ENCODE results near the gene AP1S3. TPM values are rescaled to one million over a fixed set of nuclear protein-coding genes. Genes with fewer than 3 reads are reported as not detected.

The AP1S3 gene
- total RNA-seq, 1 donor from 2014 or later: 5.2 TPM

DNA sequence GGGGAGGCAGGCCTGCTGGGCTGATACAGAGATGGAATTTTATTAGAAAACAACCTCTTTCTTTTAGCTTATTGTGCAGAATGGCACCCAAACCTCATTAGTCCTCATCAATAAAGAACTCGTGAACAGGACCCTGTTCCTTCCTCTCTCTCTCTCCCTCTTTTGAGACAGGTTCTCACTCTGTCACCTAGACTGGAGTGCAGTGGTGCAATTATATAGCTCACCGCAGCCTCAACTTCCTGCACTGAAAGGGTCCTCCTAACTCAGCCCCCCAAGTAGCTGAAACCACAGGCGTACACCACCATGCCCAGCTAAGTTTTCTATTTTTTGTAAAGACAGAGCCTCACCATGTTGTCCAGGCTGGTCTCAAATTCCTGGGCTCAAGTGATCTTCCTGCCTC lies 21.7 kb upstream of the AP1S3 start:
- no peaks in the 10 kb centered on the region for H3K9me3 Mint-ChIP-seq (ENCODE audit: low read depth)
- no peak overlapping the region for H3K27ac Mint-ChIP-seq (ENCODE audit: unreplicated experiment)
- no peak overlapping the region for H3K4me3 Mint-ChIP-seq (ENCODE audit: unreplicated experiment)
- TF ChIP-seq, protein P1, sequence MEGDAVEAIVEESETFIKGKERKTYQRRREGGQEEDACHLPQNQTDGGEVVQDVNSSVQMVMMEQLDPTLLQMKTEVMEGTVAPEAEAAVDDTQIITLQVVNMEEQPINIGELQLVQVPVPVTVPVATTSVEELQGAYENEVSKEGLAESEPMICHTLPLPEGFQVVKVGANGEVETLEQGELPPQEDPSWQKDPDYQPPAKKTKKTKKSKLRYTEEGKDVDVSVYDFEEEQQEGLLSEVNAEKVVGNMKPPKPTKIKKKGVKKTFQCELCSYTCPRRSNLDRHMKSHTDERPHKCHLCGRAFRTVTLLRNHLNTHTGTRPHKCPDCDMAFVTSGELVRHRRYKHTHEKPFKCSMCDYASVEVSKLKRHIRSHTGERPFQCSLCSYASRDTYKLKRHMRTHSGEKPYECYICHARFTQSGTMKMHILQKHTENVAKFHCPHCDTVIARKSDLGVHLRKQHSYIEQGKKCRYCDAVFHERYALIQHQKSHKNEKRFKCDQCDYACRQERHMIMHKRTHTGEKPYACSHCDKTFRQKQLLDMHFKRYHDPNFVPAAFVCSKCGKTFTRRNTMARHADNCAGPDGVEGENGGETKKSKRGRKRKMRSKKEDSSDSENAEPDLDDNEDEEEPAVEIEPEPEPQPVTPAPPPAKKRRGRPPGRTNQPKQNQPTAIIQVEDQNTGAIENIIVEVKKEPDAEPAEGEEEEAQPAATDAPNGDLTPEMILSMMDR (IDR thresholded peaks at IDR 0.05): no peak
- H3K4me1 Mint-ChIP-seq (ENCODE audit: low read depth): peaks cover 29% of the 10 kb centered on the region
- DNase-seq (ENCODE audit: low spot score): no peak
- H3K36me3 Mint-ChIP-seq (ENCODE audit: low read depth): peaks cover 1% of the 10 kb centered on the region
- no peaks in the 10 kb centered on the region for H3K27me3 Mint-ChIP-seq (ENCODE audit: low read depth)

DNA sequence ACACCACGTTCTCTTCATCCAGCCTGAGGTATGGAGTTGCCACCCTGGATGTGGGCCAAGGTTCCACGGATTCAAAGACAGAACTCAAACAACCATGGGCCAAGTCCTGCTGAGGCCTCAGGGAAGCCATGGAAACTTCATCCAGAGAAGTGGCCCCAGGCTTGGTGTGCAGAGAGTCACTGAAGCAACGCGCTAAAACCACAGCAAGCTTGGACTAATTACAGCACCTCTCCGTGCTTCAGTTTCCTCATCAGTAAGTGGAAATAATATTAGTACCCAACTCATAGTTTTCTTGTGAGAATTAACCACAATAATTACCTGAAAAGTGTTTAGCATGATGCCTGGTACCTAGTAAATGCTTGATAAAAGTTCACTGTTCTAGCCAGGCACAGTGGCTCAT lies 19.2 kb upstream of the AP1S3 start:
- TF ChIP-seq, protein P1 (IDR thresholded peaks at IDR 0.05): no peak

DNA sequence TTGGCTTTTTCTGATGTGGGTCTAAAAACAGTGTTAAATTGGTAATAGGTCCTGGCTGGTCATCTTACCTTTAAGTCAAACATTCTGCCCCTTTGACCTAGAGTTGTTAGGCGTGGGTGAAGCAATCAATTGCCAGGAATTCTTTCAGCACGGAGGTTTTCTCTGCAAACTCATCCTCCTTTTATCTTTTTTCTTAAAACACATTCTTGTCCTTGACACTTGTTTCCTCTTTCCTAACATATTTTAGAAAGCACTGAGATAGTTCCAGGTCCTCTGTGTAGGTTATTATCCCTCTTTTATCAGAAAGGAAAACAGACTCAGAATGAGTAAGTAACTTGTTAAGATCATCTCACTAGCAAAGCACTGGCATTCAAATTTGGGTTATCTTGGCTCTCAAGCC lies 18.6 kb upstream of the AP1S3 start:
- no peaks in the 10 kb centered on the region for H3K9me3 Mint-ChIP-seq (ENCODE audit: low read depth)
- H3K27me3 Mint-ChIP-seq (ENCODE audit: low read depth): no peaks in the 10 kb centered on the region
- H3K4me1 Mint-ChIP-seq (ENCODE audit: low read depth): peaks cover 17% of the 10 kb centered on the region
- no peak overlapping the region for H3K4me3 Mint-ChIP-seq (ENCODE audit: unreplicated experiment)
- DNase-seq (ENCODE audit: low spot score): no peak
- TF ChIP-seq, protein P1 (IDR thresholded peaks at IDR 0.05): no peak
- no peak overlapping the region for H3K27ac Mint-ChIP-seq (ENCODE audit: unreplicated experiment)
- H3K36me3 Mint-ChIP-seq (ENCODE audit: low read depth): peaks cover 9% of the 10 kb centered on the region

More for the DNA sequence above, 19.2 kb upstream of the AP1S3 start:
- Mint-ChIP-seq H3K4me3 (ENCODE audit: unreplicated experiment) (no peak overlapping the region), H3K27ac (ENCODE audit: unreplicated experiment) (no peak overlapping the region), H3K9me3 (ENCODE audit: low read depth) (no peaks in the 10 kb centered on the region), H3K27me3 (ENCODE audit: low read depth) (no peaks in the 10 kb centered on the region), H3K4me1 (ENCODE audit: low read depth) (peaks cover 23% of the 10 kb centered on the region), H3K36me3 (ENCODE audit: low read depth) (peaks cover 6% of the 10 kb centered on the region)
- no peak for DNase-seq (ENCODE audit: low spot score)

DNA sequence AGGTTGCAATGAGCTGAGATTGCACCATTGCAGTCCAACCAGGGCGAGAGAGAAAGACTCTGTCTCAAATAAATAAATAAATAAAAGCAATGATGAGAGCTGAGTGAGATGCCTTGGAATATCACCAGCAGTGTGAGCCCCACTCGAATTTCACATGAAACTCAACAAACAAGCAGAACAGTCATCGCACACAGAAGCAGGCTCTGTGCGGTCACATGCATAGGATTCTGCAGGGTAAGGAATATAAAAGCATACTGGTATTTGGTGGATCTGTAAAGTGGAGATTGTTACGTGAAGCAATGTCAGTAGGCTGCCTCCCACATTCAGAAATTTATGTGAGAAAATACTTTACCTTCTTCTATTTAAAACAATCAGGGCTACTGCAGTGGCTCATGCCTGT lies 18.0 kb upstream of the AP1S3 start:
- Mint-ChIP-seq H3K27me3 (ENCODE audit: low read depth) (no peaks in the 10 kb centered on the region), H3K4me3 (ENCODE audit: unreplicated experiment) (no peak overlapping the region), H3K36me3 (ENCODE audit: low read depth) (peaks cover 13% of the 10 kb centered on the region), H3K4me1 (ENCODE audit: low read depth) (peaks cover 11% of the 10 kb centered on the region), H3K9me3 (ENCODE audit: low read depth) (no peaks in the 10 kb centered on the region), H3K27ac (ENCODE audit: unreplicated experiment) (peak overlapping the region; percentile 22)
- DNase-seq (ENCODE audit: low spot score): no peak
- TF ChIP-seq, protein P1 (IDR thresholded peaks at IDR 0.05): no peak

DNA sequence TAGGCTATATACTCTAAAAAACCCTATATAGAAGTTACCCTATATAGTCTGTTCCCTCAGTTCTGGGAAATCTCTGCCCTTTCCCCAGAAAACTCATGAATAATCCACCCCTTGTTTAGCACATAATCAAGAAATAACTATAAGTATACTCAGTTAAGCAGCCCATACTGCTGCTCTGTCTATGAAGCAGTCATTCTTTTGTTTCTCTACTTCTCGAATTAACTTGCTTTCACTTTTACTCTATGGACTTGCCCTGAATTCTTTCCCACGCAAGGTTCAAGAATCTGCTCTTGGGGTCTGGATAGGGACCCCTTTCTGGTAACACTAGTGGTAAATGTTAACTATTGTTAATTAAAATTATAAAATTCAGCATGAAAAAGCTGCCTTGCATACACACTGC lies 17.4 kb upstream of the AP1S3 start:
- Mint-ChIP-seq H3K27me3 (ENCODE audit: low read depth) (no peaks in the 10 kb centered on the region), H3K4me3 (ENCODE audit: unreplicated experiment) (no peak overlapping the region), H3K36me3 (ENCODE audit: low read depth) (peaks cover 13% of the 10 kb centered on the region), H3K9me3 (ENCODE audit: low read depth) (no peaks in the 10 kb centered on the region), H3K4me1 (ENCODE audit: low read depth) (peaks cover 7% of the 10 kb centered on the region), H3K27ac (ENCODE audit: unreplicated experiment) (no peak overlapping the region)
- DNase-seq (ENCODE audit: low spot score): no peak
- TF ChIP-seq, protein P1 (IDR thresholded peaks at IDR 0.05): no peak

All from chondrocyte (in vitro differentiated cells).